AG04450 (cell line): ENCODE results near the gene L3MBTL4. TPM values are rescaled to one million over a fixed set of nuclear protein-coding genes. Genes with fewer than 3 reads are reported as not detected.

Experiments
- CTCF ChIA-PET: fragments of 300-600, 350-600 bp; formaldehyde crosslinking; extraction: SDS; loops from one replicate; lab custom pipeline; 2022; ENCODE audit warnings: antibody characterized with exemption, inconsistent platforms; lab: Charles Lee
- POLR2A ChIA-PET: fragments of 350-600 bp; formaldehyde crosslinking; extraction: SDS; loops from one replicate; lab custom pipeline; 2021; ENCODE audit warnings: antibody characterized with exemption, inconsistent platforms; lab: Yijun Ruan, JAX
- DNase-seq: peaks from one replicate; pipeline ENCODE4 v3.0.0-alpha.2; 2011; ENCODE audit warnings: low read depth, low spot score
- H3K27ac ChIP-seq: one replicate; pipeline ENCODE4 v1.5.1; 2012; ENCODE audit warnings: low read depth, low read length, control low read depth
- H3K27me3 ChIP-seq: one replicate; pipeline ENCODE4 v1.6.0; 2012; ENCODE audit warnings: low read length; ENCODE audit not compliant: control insufficient read depth, insufficient read depth
- H3K4me3 ChIP-seq: 2 replicates; pipeline ENCODE4 v1.5.1; 2011; ENCODE audit warnings: mild to moderate bottlenecking, low read depth, low read length, control low read depth
- H3K9me3 ChIP-seq: 2 replicates; pipeline ENCODE4 v1.5.1; 2012; ENCODE audit warnings: low read length; ENCODE audit not compliant: control insufficient read depth, insufficient read depth
- polyA plus RNA-seq: library from polyadenylated mRNA; depleted of rRNA; stranded (reverse); fragments of >200 nt; gene quantifications from 2 replicates; pipeline ENCODE4 v1.2.3, GENCODE V29; 2011
- TF ChIP-seq, protein P1 (sequence below): IDR thresholded peaks from 2 replicates; pipeline ENCODE4 v1.5.1; 2011; ENCODE audit warnings: low read depth, low read length, control low read depth, inconsistent platforms

L3MBTL4 gene
- polyA plus RNA-seq, 1 experiment, result 0.05 TPM

DNA sequence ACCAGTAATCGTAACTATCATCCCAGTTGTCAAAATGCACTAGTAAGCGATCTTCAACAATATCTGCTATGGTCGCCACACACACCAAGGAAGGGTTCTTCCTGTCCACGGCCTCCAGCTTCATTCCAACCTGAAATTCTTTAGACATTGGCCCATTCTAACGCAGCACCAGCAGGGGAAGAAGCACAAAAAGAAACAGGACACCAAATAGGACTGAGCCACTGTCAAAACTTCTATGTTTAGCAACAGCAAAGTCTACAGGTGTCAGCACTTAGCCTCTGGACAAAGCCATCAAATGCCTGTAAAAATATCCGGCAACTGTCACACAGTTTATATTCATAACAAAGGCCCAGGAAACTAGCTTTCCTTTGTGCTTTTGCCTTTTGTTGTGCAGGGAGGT lies 175.0 kb downstream of the L3MBTL4 start:
- H3K27me3 ChIP-seq, result no peaks in the 10 kb centered on the region
- TF ChIP-seq, protein P1, sequence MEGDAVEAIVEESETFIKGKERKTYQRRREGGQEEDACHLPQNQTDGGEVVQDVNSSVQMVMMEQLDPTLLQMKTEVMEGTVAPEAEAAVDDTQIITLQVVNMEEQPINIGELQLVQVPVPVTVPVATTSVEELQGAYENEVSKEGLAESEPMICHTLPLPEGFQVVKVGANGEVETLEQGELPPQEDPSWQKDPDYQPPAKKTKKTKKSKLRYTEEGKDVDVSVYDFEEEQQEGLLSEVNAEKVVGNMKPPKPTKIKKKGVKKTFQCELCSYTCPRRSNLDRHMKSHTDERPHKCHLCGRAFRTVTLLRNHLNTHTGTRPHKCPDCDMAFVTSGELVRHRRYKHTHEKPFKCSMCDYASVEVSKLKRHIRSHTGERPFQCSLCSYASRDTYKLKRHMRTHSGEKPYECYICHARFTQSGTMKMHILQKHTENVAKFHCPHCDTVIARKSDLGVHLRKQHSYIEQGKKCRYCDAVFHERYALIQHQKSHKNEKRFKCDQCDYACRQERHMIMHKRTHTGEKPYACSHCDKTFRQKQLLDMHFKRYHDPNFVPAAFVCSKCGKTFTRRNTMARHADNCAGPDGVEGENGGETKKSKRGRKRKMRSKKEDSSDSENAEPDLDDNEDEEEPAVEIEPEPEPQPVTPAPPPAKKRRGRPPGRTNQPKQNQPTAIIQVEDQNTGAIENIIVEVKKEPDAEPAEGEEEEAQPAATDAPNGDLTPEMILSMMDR, result no peak
- no peaks in the 10 kb centered on the region for H3K9me3 ChIP-seq
- no peak for DNase-seq
- CTCF ChIA-PET, result no interaction called here
- no peak overlapping the region for H3K27ac ChIP-seq
- H3K4me3 ChIP-seq, result no peak overlapping the region
- POLR2A ChIA-PET, result no interaction called here

DNA sequence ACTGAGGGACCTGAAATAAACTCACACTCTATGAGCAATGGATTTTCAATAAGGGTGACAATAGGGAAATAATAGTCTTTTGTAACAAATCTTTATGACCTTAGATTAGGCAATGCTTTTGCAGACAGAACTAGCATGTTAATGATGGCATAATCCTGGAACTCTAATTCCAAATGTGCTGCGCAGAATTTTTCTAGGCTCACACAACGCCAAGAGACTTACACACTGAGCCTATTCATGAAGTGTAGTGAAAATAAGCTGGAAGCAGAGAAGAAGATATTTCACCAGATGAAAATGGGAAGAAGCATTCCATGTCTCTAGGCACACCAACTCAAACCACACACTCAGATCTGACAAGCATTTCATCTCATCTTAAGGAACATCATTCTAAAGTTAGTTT lies 178.5 kb downstream of the L3MBTL4 start:
- ChIA-PET POLR2A (no interaction called here), CTCF (interaction anchor here (0.5 kb wide), 1 partner anchor 246 kb away, joined by 3 read pairs; no protein-coding TSS in a partner anchor)
- Histone ChIP-seq H3K9me3 (no peaks in the 10 kb centered on the region), H3K27ac (no peak overlapping the region), H3K27me3 (no peaks in the 10 kb centered on the region), H3K4me3 (no peak overlapping the region)
- TF ChIP-seq, protein P1, result no peak
- DNase-seq, result no peak

DNA sequence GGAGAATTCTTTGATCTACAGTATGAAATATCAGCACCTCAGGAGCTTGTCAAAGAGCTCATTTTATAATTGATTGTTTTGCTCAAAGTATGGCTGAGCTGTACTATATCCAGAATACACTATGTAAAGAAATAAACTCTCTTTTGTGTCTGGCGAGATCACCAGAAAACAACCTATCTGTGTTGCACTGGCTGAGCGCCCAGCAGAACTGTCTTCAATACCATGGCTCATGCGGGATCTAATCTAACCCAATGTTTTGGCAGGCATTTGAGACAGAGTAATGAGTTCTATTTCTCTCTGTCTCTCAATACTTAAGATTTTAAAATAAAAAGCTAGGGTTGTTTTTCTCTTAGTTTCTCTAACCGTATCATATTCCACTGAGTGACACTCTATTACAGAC lies 192.4 kb downstream of the L3MBTL4 start:
- Histone ChIP-seq H3K4me3 (no peak overlapping the region), H3K27ac (no peak overlapping the region), H3K9me3 (no peaks in the 10 kb centered on the region), H3K27me3 (no peaks in the 10 kb centered on the region)
- no peak for DNase-seq
- CTCF ChIA-PET, result interaction anchor here (0.6 to 8.3 kb wide), 5 partner anchors 178 to 354 kb away, joined by 3 to 156 read pairs (median 3); no protein-coding TSS in a partner anchor
- POLR2A ChIA-PET, result no interaction called here
- TF ChIP-seq, protein P1, result no peak

DNA sequence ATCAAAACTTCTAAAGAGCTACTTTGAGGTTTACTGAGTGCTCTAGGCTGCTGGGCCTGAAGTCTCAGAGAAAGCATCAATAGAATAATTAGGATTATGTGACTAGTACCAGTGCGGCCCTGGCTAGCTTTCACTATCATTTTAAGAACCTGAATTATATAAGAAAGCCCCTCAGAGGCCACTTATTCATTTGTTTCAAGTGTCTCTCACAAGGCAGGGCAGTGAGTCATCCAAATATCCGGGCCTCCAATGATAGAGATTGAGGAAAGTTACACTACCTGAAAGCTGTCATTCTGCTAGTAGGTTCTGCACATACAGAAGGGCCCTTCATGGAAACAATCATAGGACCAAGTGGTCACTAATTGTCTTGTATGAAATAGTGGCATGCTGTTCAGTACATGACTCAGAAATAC lies 193.1 kb downstream of the L3MBTL4 start:
- CTCF ChIA-PET, result interaction anchor here (0.6 to 8.3 kb wide), 5 partner anchors 15 to 353 kb away, joined by 3 to 156 read pairs (median 5); no protein-coding TSS in a partner anchor

DNA sequence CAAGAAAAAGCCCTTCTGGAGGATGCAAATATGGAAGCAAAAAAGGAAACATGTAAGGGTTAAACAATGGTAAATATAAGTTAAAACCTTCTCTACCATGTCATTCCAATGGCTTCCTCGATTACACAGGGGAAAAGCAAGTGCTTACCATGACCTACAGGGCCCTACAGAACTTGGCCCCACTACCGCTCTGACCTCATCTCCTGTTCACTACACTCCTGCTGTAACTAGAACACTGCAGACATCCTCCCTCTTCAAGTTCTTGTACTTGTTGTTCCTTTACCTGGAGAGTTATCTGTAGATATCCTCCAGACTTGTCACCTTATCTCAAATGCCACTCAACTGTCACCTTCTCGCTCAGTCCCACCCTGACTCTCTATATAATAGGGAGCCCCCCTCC lies 194.6 kb downstream of the L3MBTL4 start:
- DNase-seq, result no peak
- no peaks in the 10 kb centered on the region for H3K27me3 ChIP-seq
- CTCF ChIA-PET, result interaction anchor here (0.6 to 8.3 kb wide), 9 partner anchors 9 to 353 kb away, joined by 3 to 156 read pairs (median 14); no protein-coding TSS in a partner anchor
- H3K9me3 ChIP-seq, result no peaks in the 10 kb centered on the region
- POLR2A ChIA-PET, result no interaction called here
- H3K27ac ChIP-seq, result no peak overlapping the region
- TF ChIP-seq, protein P1, result no peak
- H3K4me3 ChIP-seq, result no peak overlapping the region

More for the DNA sequence above, 193.1 kb downstream of the L3MBTL4 start:
- TF ChIP-seq, protein P1, result no peak
- Histone ChIP-seq H3K9me3 (no peaks in the 10 kb centered on the region), H3K27ac (no peak overlapping the region), H3K4me3 (no peak overlapping the region), H3K27me3 (no peaks in the 10 kb centered on the region)
- no peak for DNase-seq
- POLR2A ChIA-PET, result no interaction called here
